ENCODE data around the gene RASAL2. TPM values are rescaled to one million over a fixed set of nuclear protein-coding genes. Genes with fewer than 3 reads are reported as not detected.

The RASAL2 gene
- total and polyA plus RNA-seq, 9 of the 15 experiments (the other 6 are each of a cell fraction or from before 2014, with no cell fraction given), result 0.13 to 1.0 (median 0.62) TPM

- no peak overlapping the region for H3K9ac ChIP-seq (ENCODE audit: insufficient read depth in 1 of 2, low read depth in 2 of 2, low read length in 2 of 2)
- CTCF ChIA-PET (ENCODE audit: low intra/inter-chr PET ratio), result no interaction called here
- no peak overlapping the region for H2AFZ ChIP-seq (ENCODE audit: low read depth, low read length)
- no peak for DNase-seq (ENCODE audit: extremely low read depth in 1 of 4, low spot score in 3 of 4)
- intact Hi-C loops (cut with micrococcal nuclease), result no loop called here
- H3K27ac ChIP-seq (ENCODE audit: extremely low read depth, low read depth, low read length), result no peak overlapping the region
- H3K4me1 ChIP-seq (replicated peaks in 1 of 2; ENCODE audit: control insufficient read depth in 2 of 2, insufficient read depth in 2 of 2, low read length in 2 of 2), result no peaks in the 10 kb centered on the region
- peaks cover 0 to 20% of the 10 kb centered on the region in 2 experiments; a peak in 1 of 5 replicates for H3K27me3 ChIP-seq (ENCODE audit: control insufficient read depth in 2 of 2, insufficient read depth in 2 of 2, low read length in 2 of 2)
- H3K79me2 ChIP-seq (ENCODE audit: control insufficient read depth, insufficient read depth, low read length), result no peaks in the 10 kb centered on the region
- H3K36me3 ChIP-seq (ENCODE audit: control insufficient read depth, insufficient read depth, low read length), result no peaks in the 10 kb centered on the region
- 0 out of 2 replicates have a peak, but pooled peaks cover 3% of the 10 kb centered on the region for H4K20me1 ChIP-seq (replicated peaks; ENCODE audit: control insufficient read depth, insufficient read depth, low read length)
- no peak overlapping the region for H3K4me2 ChIP-seq (ENCODE audit: insufficient read depth, low read length)
- in situ Hi-C loops (cut with MboI), result loop anchor here (25.0 kb wide), 1 partner anchor 833 kb away; the partner anchor contains the start of gene AXDND1
- no peaks in the 10 kb centered on the region for H3K9me3 ChIP-seq (replicated peaks; ENCODE audit: control insufficient read depth, insufficient read depth, low read depth, low read length)
- no peak for TF ChIP-seq HDAC1 (IDR thresholded peaks at IDR 0.05)
- no peak for TF ChIP-seq ZNF274 (IDR thresholded peaks at IDR 0.05; ENCODE audit: borderline replicate concordance, low read depth, low read length)
- TF ChIP-seq ZNF143 (CRISPR knock-in tag; IDR thresholded peaks at IDR 0.05), result no peak
- TF ChIP-seq ZNF134 (CRISPR knock-in tag; conservative IDR thresholded peaks at IDR 0.05), result no peak
- TF ChIP-seq SIN3A (IDR thresholded peaks at IDR 0.05; ENCODE audit: borderline replicate concordance in 2 of 2, control insufficient read depth in 1 of 2, low read depth in 2 of 2, low read length in 2 of 2), result no peak
- no peak for TF ChIP-seq HIVEP1 (CRISPR knock-in tag; IDR thresholded peaks at IDR 0.05)
- no peak for TF ChIP-seq RFX7 (CRISPR knock-in tag; IDR thresholded peaks at IDR 0.05)
- TF ChIP-seq CGGBP1 (CRISPR knock-in tag; IDR thresholded peaks at IDR 0.05), result no peak
- no peaks in the 10 kb centered on the region for H3K9me1 ChIP-seq (ENCODE audit: control insufficient read depth, insufficient read depth, low read length)
- no TSS peak for BruUV-seq (replicated peaks)
- WGBS (ENCODE audit: insufficient coverage, low coverage, missing lambda C conversion rate), result 0% methylated on average over 4 of the region's 4 CpGs
- POLR2A ChIA-PET, result interaction anchor here (1.0 kb wide), 1 partner anchor 40 kb away, joined by 3 read pairs; no protein-coding TSS in a partner anchor
- FAIRE-seq, result no peak
- no peak for ATAC-seq
- H3K4me3 ChIP-seq, result no peak overlapping the region
Measured at GRCh38 chr1:178528953-178529335, 435.0 kb downstream of the RASAL2 start.

All from K562 (cell line).